ENCODE results near the gene RBM27. TPM values are rescaled to one million over a fixed set of nuclear protein-coding genes. Genes with fewer than 3 reads are reported as not detected.
A peak's percentile ranks its signal among the peaks of the same experiment; 100 is the strongest.

RBM27 gene
- total RNA-seq, 1 experiment from 2014 or later: 32.6 TPM

- TF ChIP-seq ELF4 (CRISPR knock-in tag; IDR thresholded peaks at IDR 0.05; ENCODE audit: low read depth): no peak
- no peak for TF ChIP-seq ZBTB43 (CRISPR knock-in tag; IDR thresholded peaks at IDR 0.05)
Measured at GRCh38 chr5:146218168-146218567, 14.8 kb downstream of the RBM27 start (continued).

GRCh38 chr5:146219243-146219642 is 15.8 kb downstream of the RBM27 start:
- no peaks in the 10 kb centered on the region for H3K4me1 Mint-ChIP-seq
- POLR2A ChIA-PET: interaction anchor here (1.2 kb wide), 1 partner anchor 16 kb away, joined by 3 read pairs; no protein-coding TSS in a partner anchor
- H3K27me3 Mint-ChIP-seq (ENCODE audit: low read depth): no peaks in the 10 kb centered on the region
- CTCF ChIA-PET: no interaction called here
- DNase-seq (ENCODE audit: low spot score) (no peak), ATAC-seq (no peak)
- H3K27ac Mint-ChIP-seq: peak overlapping the region; percentile 78; the same call in 1 of the 2 replicates
- H3K36me3 Mint-ChIP-seq: peaks cover 18% of the 10 kb centered on the region
- no peak overlapping the region for H3K4me3 Mint-ChIP-seq
- H3K9me3 Mint-ChIP-seq: no peaks in the 10 kb centered on the region
- TF ChIP-seq FOXP1 (CRISPR knock-in tag; IDR thresholded peaks at IDR 0.05; ENCODE audit: borderline replicate concordance) (no peak), ZNF317 (CRISPR knock-in tag; IDR thresholded peaks at IDR 0.05; ENCODE audit: borderline replicate concordance, low read depth) (no peak), NFE2L1 (CRISPR knock-in tag; IDR thresholded peaks at IDR 0.05) (no peak), ATF1 (CRISPR knock-in tag; IDR thresholded peaks at IDR 0.05) (no peak), HMGXB4 (CRISPR knock-in tag; IDR thresholded peaks at IDR 0.05) (no peak), ETV6 (CRISPR knock-in tag; IDR thresholded peaks at IDR 0.05) (no peak), NFYB (CRISPR knock-in tag; conservative IDR thresholded peaks at IDR 0.05; ENCODE audit: low read depth) (no peak), ATF6 (CRISPR knock-in tag; IDR thresholded peaks at IDR 0.05) (no peak)

GRCh38 chr5:146221234-146221633 is 17.8 kb downstream of the RBM27 start:
- TF ChIP-seq TP53 (CRISPR knock-in tag; IDR thresholded peaks at IDR 0.05) (no peak), ATF2 (CRISPR knock-in tag; IDR thresholded peaks at IDR 0.05; ENCODE audit: borderline replicate concordance, low read depth) (no peak), ZNF232 (CRISPR knock-in tag; IDR thresholded peaks at IDR 0.05) (no peak), PRDM15 (CRISPR knock-in tag; IDR thresholded peaks at IDR 0.05) (no peak), KAT7 (CRISPR knock-in tag; IDR thresholded peaks at IDR 0.05; ENCODE audit: borderline replicate concordance) (no peak), ZNF416 (CRISPR knock-in tag; IDR thresholded peaks at IDR 0.05) (no peak), TEAD1 (CRISPR knock-in tag; IDR thresholded peaks at IDR 0.05) (no peak), ZMAT4 (CRISPR knock-in tag; IDR thresholded peaks at IDR 0.05) (no peak), ZNF263 (CRISPR knock-in tag; IDR thresholded peaks at IDR 0.05; ENCODE audit: low read depth) (no peak), FOXJ3 (CRISPR knock-in tag; IDR thresholded peaks at IDR 0.05; ENCODE audit: borderline replicate concordance) (no peak), FOXP4 (CRISPR knock-in tag; IDR thresholded peaks at IDR 0.05) (no peak)
- H3K27ac Mint-ChIP-seq: no peak overlapping the region
- H3K4me3 Mint-ChIP-seq: no peak overlapping the region
- H3K9me3 Mint-ChIP-seq: no peaks in the 10 kb centered on the region
- ChIA-PET POLR2A (no interaction called here), CTCF (no interaction called here)
- H3K4me1 Mint-ChIP-seq: no peaks in the 10 kb centered on the region
- no peaks in the 10 kb centered on the region for H3K27me3 Mint-ChIP-seq (ENCODE audit: low read depth)
- peaks cover 27% of the 10 kb centered on the region for H3K36me3 Mint-ChIP-seq
- ATAC-seq: no peak
- DNase-seq (ENCODE audit: low spot score): no peak
